SK-N-SH (cell line): ENCODE results near the gene OSBPL5. TPM values are rescaled to one million over a fixed set of nuclear protein-coding genes. Genes with fewer than 3 reads are reported as not detected.

Experiments used
- CTCF ChIA-PET: fragments of 300-600, 350-600 bp; formaldehyde crosslinking; extraction: SDS; loops from one replicate; lab custom pipeline; 2021; lab: Yijun Ruan, JAX
- POLR2A ChIA-PET: fragments of 350-600 bp; sonication (Branson Sonifier 250); formaldehyde crosslinking; extraction: SDS; loops from one replicate; lab custom pipeline; 2020; ENCODE audit warnings: antibody characterized with exemption, inconsistent platforms; lab: Yijun Ruan, JAX
- DNase-seq: peaks from one replicate; pipeline ENCODE4 v3.0.0; 2012
- H2AFZ ChIP-seq: fragments of 200-600 bp; sonication (generic); 2 replicates; pipeline ENCODE4 v1.8.1; 2016; ENCODE audit warnings: antibody characterized with exemption, mild to moderate bottlenecking, low read depth
- H3F3A ChIP-seq: fragments of 200-600 bp; sonication (generic); replicated peaks from 2 replicates; pipeline ENCODE3; 2016; ENCODE audit warnings: antibody characterized with exemption, mild to moderate bottlenecking; ENCODE audit not compliant: insufficient read depth
- H3K27ac ChIP-seq, 2 experiments: fragments of 200-500 bp in 1 of 2; fragments of 200-600 bp in 1 of 2; sonication (Bioruptor generic) in 1 of 2; sonication (generic), shearing (Covaris generic) in 1 of 2; 2 replicates each; pipeline versions ENCODE4 v1.5.1 to v1.6.1; 2014 to 2016; ENCODE audit warnings: low read depth in 2 of 2, inconsistent platforms in 1 of 2, low read length in 1 of 2, mild to moderate bottlenecking in 1 of 2, mixed read lengths in 1 of 2
- H3K27me3 ChIP-seq: fragments of 200-600 bp; sonication (generic), shearing (Covaris generic); 2 replicates; pipeline ENCODE4 v1.6.1; 2016; ENCODE audit warnings: mixed run types; ENCODE audit not compliant: insufficient read depth
- H3K36me3 ChIP-seq, 2 experiments: fragments of 200-500 bp in 1 of 2; fragments of 200-600 bp in 1 of 2; sonication (Bioruptor generic) in 1 of 2; sonication (generic) in 1 of 2; replicated peaks in 1 of 2; 2 replicates each; pipeline versions ENCODE3 to v1.5.1; 2014 to 2016; ENCODE audit warnings: low read length in 1 of 2, mild to moderate bottlenecking in 1 of 2; ENCODE audit not compliant: insufficient read depth in 2 of 2, control insufficient read depth in 1 of 2
- H3K4me1 ChIP-seq, 2 experiments: fragments of 200-500 bp in 1 of 2; fragments of 200-600 bp in 1 of 2; sonication (Bioruptor generic) in 1 of 2; sonication (generic), shearing (Covaris generic) in 1 of 2; 2 replicates each; pipeline versions ENCODE4 v1.5.1 to v1.6.1; 2014 to 2016; ENCODE audit warnings: low read depth in 1 of 2, low read length in 1 of 2, mixed run types in 1 of 2; ENCODE audit not compliant: insufficient read depth in 2 of 2, control insufficient read depth in 1 of 2
- H3K4me2 ChIP-seq: fragments of 200-600 bp; sonication (generic), shearing (Covaris generic); 2 replicates; pipeline ENCODE4 v1.6.1; 2017; ENCODE audit warnings: mixed run types
- H3K4me3 ChIP-seq, 2 experiments: fragments of 200-500 bp in 1 of 2; fragments of 200-600 bp in 1 of 2; sonication (Bioruptor generic) in 1 of 2; sonication (generic), shearing (Covaris generic) in 1 of 2; 2 replicates each; pipeline versions ENCODE4 v1.5.1 to v1.8.1; 2014 to 2016; ENCODE audit warnings: low read depth in 2 of 2, inconsistent platforms in 1 of 2, low read length in 1 of 2, mild to moderate bottlenecking in 1 of 2, mixed read lengths in 1 of 2, moderate library complexity in 1 of 2
- H3K79me2 ChIP-seq: fragments of 200-600 bp; sonication (generic); 2 replicates; pipeline ENCODE4 v1.8.1; 2017; ENCODE audit warnings: mild to moderate bottlenecking; ENCODE audit not compliant: insufficient read depth
- H3K9ac ChIP-seq: fragments of 200-600 bp; sonication (generic); 2 replicates; pipeline ENCODE4 v1.6.1; 2017; ENCODE audit warnings: mixed run types
- H3K9me2 ChIP-seq: fragments of 200-600 bp; sonication (generic); 2 replicates; pipeline ENCODE4 v1.6.1; 2017; ENCODE audit warnings: mixed run types
- H3K9me3 ChIP-seq: fragments of 200-600 bp; sonication (generic); 2 replicates; pipeline ENCODE4 v1.6.1; 2017; ENCODE audit warnings: mixed run types, mild to moderate bottlenecking, moderate library complexity
- H4K20me1 ChIP-seq: fragments of 200-600 bp; sonication (generic); 2 replicates; pipeline ENCODE4 v1.6.1; 2017; ENCODE audit warnings: mild to moderate bottlenecking, mixed run types; ENCODE audit not compliant: insufficient read depth
- CTCF ChIP-seq: fragments of 200-600 bp; sonication (generic); IDR thresholded peaks from 2 replicates; pipeline ENCODE4 v1.6.1; 2017; ENCODE audit warnings: antibody characterized with exemption, mild to moderate bottlenecking, moderate library complexity
- ELF1 ChIP-seq: IDR thresholded peaks from 2 replicates; pipeline ENCODE4 v1.4.0; 2012
- GATA2 ChIP-seq: sonication (generic); formaldehyde crosslinking; IDR thresholded peaks from 2 replicates; pipeline ENCODE4 v1.5.0; 2020; ENCODE audit warnings: mild to moderate bottlenecking, missing genetic modification reagents
- MEF2A ChIP-seq: IDR thresholded peaks from 2 replicates; pipeline ENCODE4 v1.4.0; 2012; ENCODE audit warnings: low read depth, borderline replicate concordance
- MXI1 ChIP-seq: IDR thresholded peaks from 2 replicates; pipeline ENCODE4 v1.6.1; 2012; ENCODE audit warnings: mild to moderate bottlenecking, low read depth, low read length, improper control_type of control experiment
- NRF1 ChIP-seq: IDR thresholded peaks from 2 replicates; pipeline ENCODE4 v1.6.1; 2012; ENCODE audit warnings: low read depth, mild to moderate bottlenecking, low read length
- PBX3 ChIP-seq: IDR thresholded peaks from 2 replicates; pipeline ENCODE4; 2012
- POLR2AphosphoS5 ChIP-seq: IDR thresholded peaks from 2 replicates; pipeline ENCODE4 v1.6.1; 2012; ENCODE audit warnings: low read depth, low read length
- SIN3A ChIP-seq: IDR thresholded peaks from 2 replicates; pipeline ENCODE4 v1.6.1; 2012; ENCODE audit warnings: low read depth, mild to moderate bottlenecking, low read length, moderate library complexity, borderline replicate concordance
- TEAD4 ChIP-seq: IDR thresholded peaks from 2 replicates; pipeline ENCODE4 v1.4.0; 2012; ENCODE audit warnings: mild to moderate bottlenecking, borderline replicate concordance; ENCODE audit not compliant: insufficient read depth
- WGBS: methylation state at CpG from one replicate; pipeline ENCODE4 v1.1.6; 2017; ENCODE audit warnings: low lambda C conversion rate; 5-methylcytosine and 5-hydroxymethylcytosine counted together
- polyA plus RNA-seq, 3 experiments: library from polyadenylated mRNA; depleted of rRNA; stranded (reverse); fragments of >200 nt; gene quantifications; 2 replicates each; pipeline ENCODE4 v1.2.3, GENCODE V29; 2012

OSBPL5 gene
- polyA plus RNA-seq, 1 of the 3 experiments (the other 2 are of a cell fraction), result 10.9 TPM

GRCh38 chr11:3158131-3158591, 6.9 kb downstream of the OSBPL5 start:
- 100% methylated on average over 3 of the region's 18 CpGs for WGBS
- peaks cover 81% of the 10 kb centered on the region for H4K20me1 ChIP-seq

GRCh38 chr11:3157381-3158130, 7.6 kb downstream of the OSBPL5 start:
- H3K36me3 ChIP-seq, result no peaks in the 10 kb centered on the region
- CTCF ChIA-PET, result no interaction called here
- H3K4me1 ChIP-seq, result peaks cover 8 to 70% of the 10 kb centered on the region in 2 experiments
- no peaks in the 10 kb centered on the region for H3F3A ChIP-seq
- peaks cover 58% of the 10 kb centered on the region for H3K79me2 ChIP-seq
- DNase-seq, result no peak
- H3K4me3 ChIP-seq, result no peak overlapping the region
- H4K20me1 ChIP-seq, result peaks cover 75% of the 10 kb centered on the region
- H3K9me2 ChIP-seq, result no peaks in the 10 kb centered on the region
- H3K9me3 ChIP-seq, result no peaks in the 10 kb centered on the region
- no peak overlapping the region for H3K9ac ChIP-seq
- no peak overlapping the region for H2AFZ ChIP-seq
- WGBS, result 91% methylated on average over 12 of the region's 22 CpGs
- H3K27ac ChIP-seq, result no peak overlapping the region
- POLR2A ChIA-PET, result no interaction called here
- no peak overlapping the region for H3K4me2 ChIP-seq
- TF ChIP-seq ELF1 (no peak), GATA2 (CRISPR knock-in tag) (no peak), NRF1 (no peak), SIN3A (no peak)
- no peaks in the 10 kb centered on the region for H3K27me3 ChIP-seq

More at GRCh38 chr11:3158131-3158591, 6.9 kb downstream of the OSBPL5 start:
- ChIA-PET CTCF (no interaction called here), POLR2A (interaction anchor here (1.4 kb wide), 1 partner anchor 9 kb away, joined by 3 read pairs; no protein-coding TSS in a partner anchor)
- Histone ChIP-seq H3K4me2 (no peak overlapping the region), H3K4me1 (peaks cover 8 to 71% of the 10 kb centered on the region in 2 experiments), H3K27ac (no peak overlapping the region), H3F3A (no peaks in the 10 kb centered on the region), H3K4me3 (no peak overlapping the region), H3K36me3 (no peaks in the 10 kb centered on the region), H3K9ac (no peak overlapping the region), H3K9me2 (no peaks in the 10 kb centered on the region), H3K9me3 (no peaks in the 10 kb centered on the region), H3K27me3 (no peaks in the 10 kb centered on the region), H2AFZ (no peak overlapping the region), H3K79me2 (peaks cover 57% of the 10 kb centered on the region)
- TF ChIP-seq MEF2A (no peak), PBX3 (no peak), POLR2AphosphoS5 (no peak), TEAD4 (no peak), CTCF (no peak), MXI1 (no peak)
- DNase-seq, result no peak
